Prostate gland (tissue), 2 donors: ENCODE measurements around the gene GPBP1. TPM values are rescaled to one million over a fixed set of nuclear protein-coding genes. Genes with fewer than 3 reads are reported as not detected.
"Not testable (repeated sequence)": the region's sequence is repeated elsewhere in the genome, so short reads cannot be mapped to it uniquely, and the experiment has no call there.

ENCODE experiments used
- DNase-seq: peaks from one replicate; pipeline ENCODE4 v3.0.0-alpha.2; 2019; ENCODE audit warnings: low spot score
- H3K27ac ChIP-seq, 2 donors: fragments of 200-600 bp; sonication (generic); 2 replicates each; pipeline ENCODE4 v1.5.1; 2017 to 2019
- H3K27me3 ChIP-seq: fragments of 200-600 bp; sonication (generic); replicated peaks from 2 replicates; pipeline ENCODE4 v1.5.1; 2019; ENCODE audit not compliant: insufficient read depth
- H3K36me3 ChIP-seq, 2 donors: fragments of 200-600 bp; sonication (generic); 1 replicate in 1 of 2; 2 replicates in 1 of 2; pipeline versions ENCODE4 v1.5.1 to v1.8.1; 2017 to 2019
- H3K4me1 ChIP-seq: fragments of 200-600 bp; sonication (generic); replicated peaks from 2 replicates; pipeline ENCODE4 v1.5.1; 2019
- H3K4me3 ChIP-seq, 2 donors: fragments of 200-600 bp; sonication (generic); 2 replicates each; pipeline ENCODE4 v1.5.1; 2017 to 2019
- H3K9me3 ChIP-seq: fragments of 200-600 bp; sonication (generic); 2 replicates; pipeline ENCODE4 v1.5.1; 2017
- POLR2A ChIP-seq: fragments of 450-650 bp; IDR thresholded peaks from one replicate; pipeline ENCODE4 v1.6.1; 2016; ENCODE audit warnings: antibody characterized with exemption, mild to moderate bottlenecking
- POLR2AphosphoS5 ChIP-seq: sonication (generic); formaldehyde crosslinking; IDR thresholded peaks from one replicate; pipeline ENCODE4 v1.6.1; 2017; ENCODE audit warnings: antibody characterized with exemption
- WGBS: methylation state at CpG from one replicate; pipeline ENCODE4 v1.1.5; 2018; 5-methylcytosine and 5-hydroxymethylcytosine counted together
- intact Hi-C: fragments of 100-400 bp; cut with DNase I; formaldehyde crosslinking; loops from one replicate; pipeline ENCODE4 v1.14.2; 2022
- total RNA-seq, 2 donors: library from RNA; depleted of rRNA; stranded (reverse); fragments of >200 nt; gene quantifications; one replicate each; pipeline ENCODE4 v1.1.0, GENCODE V29; 2016
- TF ChIP-seq, protein P1 (sequence below), 4 experiments: fragments of 200-600 bp in 2 of 4; fragments of 450-650 bp in 2 of 4; sonication (generic) in 2 of 4; IDR thresholded peaks; 1 replicate in 3 of 4; 2 replicates in 1 of 4; pipeline ENCODE4 v1.5.1; 2016 to 2019; ENCODE audit warnings: antibody characterized with exemption in 4 of 4, mild to moderate bottlenecking in 2 of 4, moderate library complexity in 2 of 4

GPBP1 gene
- total RNA-seq, 2 donors from 2014 or later = 63.4 to 84.6 TPM

- Histone ChIP-seq H3K4me1 (no peaks in the 10 kb centered on the region), H3K27me3 (no peaks in the 10 kb centered on the region), H3K36me3 (no peaks in the 10 kb centered on the region), H3K9me3 (no peaks in the 10 kb centered on the region), H3K4me3 (no peak overlapping the region), H3K27ac (no peak overlapping the region)
- TF ChIP-seq, protein P1, sequence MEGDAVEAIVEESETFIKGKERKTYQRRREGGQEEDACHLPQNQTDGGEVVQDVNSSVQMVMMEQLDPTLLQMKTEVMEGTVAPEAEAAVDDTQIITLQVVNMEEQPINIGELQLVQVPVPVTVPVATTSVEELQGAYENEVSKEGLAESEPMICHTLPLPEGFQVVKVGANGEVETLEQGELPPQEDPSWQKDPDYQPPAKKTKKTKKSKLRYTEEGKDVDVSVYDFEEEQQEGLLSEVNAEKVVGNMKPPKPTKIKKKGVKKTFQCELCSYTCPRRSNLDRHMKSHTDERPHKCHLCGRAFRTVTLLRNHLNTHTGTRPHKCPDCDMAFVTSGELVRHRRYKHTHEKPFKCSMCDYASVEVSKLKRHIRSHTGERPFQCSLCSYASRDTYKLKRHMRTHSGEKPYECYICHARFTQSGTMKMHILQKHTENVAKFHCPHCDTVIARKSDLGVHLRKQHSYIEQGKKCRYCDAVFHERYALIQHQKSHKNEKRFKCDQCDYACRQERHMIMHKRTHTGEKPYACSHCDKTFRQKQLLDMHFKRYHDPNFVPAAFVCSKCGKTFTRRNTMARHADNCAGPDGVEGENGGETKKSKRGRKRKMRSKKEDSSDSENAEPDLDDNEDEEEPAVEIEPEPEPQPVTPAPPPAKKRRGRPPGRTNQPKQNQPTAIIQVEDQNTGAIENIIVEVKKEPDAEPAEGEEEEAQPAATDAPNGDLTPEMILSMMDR (IDR thresholded peaks at IDR 0.05) = no peak
- TF ChIP-seq POLR2A (no peak), POLR2AphosphoS5 (no peak)
- intact Hi-C loops = loop anchor here (10.0 kb wide), 1 partner anchor 580 kb away; no protein-coding TSS in a partner anchor
- WGBS = 63% methylated on average over 2 of the region's 2 CpGs
- DNase-seq = no peak
These were observed 131.1 kb downstream of the GPBP1 start for GRCh38 chr5:57304931-57305330.

DNA sequence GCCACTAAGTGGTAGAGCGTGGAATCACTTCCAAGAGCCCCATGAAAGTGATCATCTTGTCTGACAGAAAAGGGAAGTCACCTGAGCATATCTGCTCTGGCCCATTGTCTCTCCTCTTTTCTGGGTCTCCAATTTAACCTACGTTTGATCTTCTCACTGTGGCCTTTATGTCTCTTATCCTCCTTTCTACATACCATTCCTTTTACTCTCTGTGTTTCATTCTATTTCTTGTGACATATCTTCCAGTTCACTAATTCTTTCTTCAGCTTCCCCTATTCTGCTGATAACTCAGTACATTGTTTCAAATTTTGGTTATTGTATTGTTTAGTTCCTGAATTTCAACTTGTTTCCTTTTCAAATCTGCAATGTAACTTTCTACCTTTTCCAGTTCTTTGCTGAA lies 132.5 kb downstream of the GPBP1 start:
- Histone ChIP-seq H3K36me3 (no peaks in the 10 kb centered on the region), H3K4me3 (no peak overlapping the region), H3K9me3 (no peaks in the 10 kb centered on the region), H3K27ac (no peak overlapping the region), H3K4me1 (no peaks in the 10 kb centered on the region), H3K27me3 (no peaks in the 10 kb centered on the region)
- 93% methylated on average over 2 of the region's 2 CpGs for WGBS
- DNase-seq = no peak
- intact Hi-C loops = loop anchor here (10.0 kb wide), 1 partner anchor 578 kb away; no protein-coding TSS in a partner anchor
- TF ChIP-seq, protein P1 (IDR thresholded peaks at IDR 0.05) = no peak
- TF ChIP-seq POLR2AphosphoS5 (no peak), POLR2A (no peak)

DNA sequence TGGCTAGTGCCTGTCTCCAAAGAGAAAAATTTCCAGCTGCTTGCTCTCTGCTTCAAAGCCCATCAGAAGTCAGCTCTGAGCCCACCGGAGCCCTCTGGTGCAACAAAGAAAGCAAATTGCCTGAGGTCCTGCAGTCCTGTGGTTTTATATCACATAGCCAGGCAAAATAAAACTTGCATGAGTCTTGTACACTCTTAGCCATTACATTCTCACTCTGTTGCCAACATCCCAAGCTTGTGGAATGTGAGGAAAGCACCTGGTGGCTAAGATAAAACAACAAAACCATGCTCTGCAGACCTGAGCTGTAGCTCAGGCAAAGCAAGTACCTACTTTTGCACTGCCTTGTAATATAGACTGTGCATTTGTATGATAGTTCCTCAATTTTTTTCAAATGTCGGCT lies 133.7 kb downstream of the GPBP1 start:
- H3K27me3 ChIP-seq = no peaks in the 10 kb centered on the region
- TF ChIP-seq POLR2A (no peak), POLR2AphosphoS5 (no peak)
- TF ChIP-seq, protein P1 (IDR thresholded peaks at IDR 0.05) = no peak
- H3K27ac ChIP-seq = no peak overlapping the region
- no peak overlapping the region for H3K4me3 ChIP-seq
- no peaks in the 10 kb centered on the region for H3K9me3 ChIP-seq
- no peaks in the 10 kb centered on the region for H3K4me1 ChIP-seq
- intact Hi-C loops = loop anchor here (10.0 kb wide), 1 partner anchor 577 kb away; no protein-coding TSS in a partner anchor
- H3K36me3 ChIP-seq = no peaks in the 10 kb centered on the region
- no peak for DNase-seq
- WGBS = 64% methylated on average over 2 of the region's 2 CpGs

- intact Hi-C loops = loop anchor here (10.0 kb wide), 1 partner anchor 576 kb away; no protein-coding TSS in a partner anchor
These were observed 135.2 kb downstream of the GPBP1 start for GRCh38 chr5:57309022-57309421.

GRCh38 chr5:57311251-57311650 lies 137.4 kb downstream of the GPBP1 start:
- no peaks in the 10 kb centered on the region for H3K9me3 ChIP-seq
- WGBS = 83% methylated on average over 2 of the region's 2 CpGs
- H3K27ac ChIP-seq = no peak overlapping the region
- DNase-seq = no peak
- no peaks in the 10 kb centered on the region for H3K36me3 ChIP-seq
- intact Hi-C loops = no loop called here
- no peaks in the 10 kb centered on the region for H3K27me3 ChIP-seq
- TF ChIP-seq, protein P1 (IDR thresholded peaks at IDR 0.05) = no peak
- TF ChIP-seq POLR2AphosphoS5 = no peak
- H3K4me3 ChIP-seq = no peak overlapping the region
- no peaks in the 10 kb centered on the region for H3K4me1 ChIP-seq

More at GRCh38 chr5:57309022-57309421, 135.2 kb downstream of the GPBP1 start:
- not testable (repeated sequence) for H3K9me3 ChIP-seq, DNase-seq, H3K36me3 ChIP-seq, H3K4me3 ChIP-seq, H3K27me3 ChIP-seq, H3K4me1 ChIP-seq, H3K27ac ChIP-seq
